ENCODE data around the gene TNS1.

DNA sequence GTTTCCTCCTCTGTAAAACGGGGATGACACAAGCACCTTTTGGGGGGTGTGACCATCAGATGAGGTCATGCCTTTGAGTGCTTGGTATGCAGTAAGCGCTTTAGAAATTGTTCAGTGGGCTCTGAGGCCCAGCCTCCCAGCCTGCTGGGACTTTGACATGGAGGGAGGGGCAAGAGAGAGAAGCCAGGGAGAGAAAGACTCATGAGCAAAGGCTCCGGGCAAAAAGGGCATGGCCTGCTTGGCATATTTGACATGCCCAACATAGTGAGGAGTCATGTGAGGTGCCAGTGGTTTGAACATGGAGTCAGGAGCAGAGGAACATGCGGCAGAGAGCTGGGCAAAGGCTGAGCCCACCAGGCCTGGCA lies 14.0 kb downstream of the TNS1 start:
- no peak for TF ChIP-seq NFRKB (IDR thresholded peaks at IDR 0.05)
- no peak for TF ChIP-seq TARDBP (IDR thresholded peaks at IDR 0.05)
- no peak for TF ChIP-seq L3MBTL2 (conservative IDR thresholded peaks at IDR 0.05)
- no peak for TF ChIP-seq LEF1 (IDR thresholded peaks at IDR 0.05; ENCODE audit: borderline replicate concordance)
- no peak for TF ChIP-seq SUZ12 (IDR thresholded peaks at IDR 0.05)
- TF ChIP-seq FOXA1 (IDR thresholded peaks at IDR 0.05): no peak

Measured in HEK293T (cell line).